NCI-H2171 treated with DMSO at 0.1 percent for 48 hours (cell line): ENCODE measurements around the gene TFPI.
"Not testable (repeated sequence)": the region's sequence is repeated elsewhere in the genome, so short reads cannot be mapped to it uniquely, and the experiment has no call there.

Experiments used
- DNase-seq: peaks from one replicate; lab custom pipeline; 2025; lab: John Stamatoyannopoulos, UW

The TFPI gene

DNA sequence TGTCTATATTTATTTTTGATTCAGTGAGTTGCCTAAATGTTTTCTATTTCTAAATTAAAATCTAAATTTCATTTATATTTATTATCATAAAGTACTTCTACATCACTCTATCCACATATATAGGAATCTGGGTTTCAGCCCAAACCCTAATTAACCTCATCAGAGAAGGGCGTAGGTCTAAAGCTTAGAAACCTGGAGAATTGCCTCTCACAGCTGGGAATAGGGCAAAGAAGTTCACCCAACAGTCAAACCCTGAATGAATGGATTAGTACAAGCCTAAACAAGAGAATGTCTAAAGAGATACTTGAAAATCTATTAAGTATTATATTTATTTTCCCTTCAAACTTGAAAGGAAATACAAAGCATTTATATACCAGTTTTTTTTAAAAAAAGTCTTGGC lies 26.2 kb downstream of the TFPI start:
- DNase-seq, result no peak

DNA sequence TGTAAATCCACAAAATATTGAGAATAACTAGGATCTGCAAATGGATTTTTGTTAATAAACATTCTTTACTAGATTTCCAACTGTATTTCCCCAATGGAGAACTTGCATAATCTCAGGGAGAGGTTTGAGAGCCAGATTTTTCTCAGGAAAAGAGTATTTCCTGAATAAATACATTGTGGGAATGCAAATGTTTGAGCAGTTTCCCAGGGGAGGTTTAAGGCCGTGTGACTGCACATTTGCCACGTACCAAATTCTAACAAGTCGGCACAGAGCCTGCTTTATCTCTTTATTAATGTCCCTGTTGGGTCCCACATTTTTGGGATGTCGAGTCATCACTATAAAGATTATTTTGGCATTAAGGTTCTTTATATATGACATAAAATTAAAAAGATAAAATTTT lies 27.0 kb downstream of the TFPI start:
- no peak for DNase-seq

DNA sequence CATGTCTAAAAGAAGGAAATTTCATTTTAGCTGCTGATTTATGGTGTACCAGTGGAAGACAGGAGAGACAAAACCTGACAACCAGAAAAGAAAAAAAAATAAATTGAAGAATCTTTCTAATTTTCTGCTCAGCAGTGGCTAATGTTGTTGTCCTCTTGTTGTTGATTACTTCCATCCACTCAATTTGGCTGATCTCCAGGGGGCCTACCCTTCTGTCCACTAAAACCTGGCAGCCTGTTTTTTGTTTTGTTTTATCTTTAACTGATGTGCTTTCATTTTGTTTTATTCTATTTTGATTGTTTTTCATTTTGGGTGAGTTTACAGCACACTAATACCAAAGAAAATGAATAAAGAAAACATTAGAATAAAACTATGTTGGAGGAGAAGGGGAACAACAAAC lies 27.4 kb downstream of the TFPI start:
- no peak for DNase-seq

DNA sequence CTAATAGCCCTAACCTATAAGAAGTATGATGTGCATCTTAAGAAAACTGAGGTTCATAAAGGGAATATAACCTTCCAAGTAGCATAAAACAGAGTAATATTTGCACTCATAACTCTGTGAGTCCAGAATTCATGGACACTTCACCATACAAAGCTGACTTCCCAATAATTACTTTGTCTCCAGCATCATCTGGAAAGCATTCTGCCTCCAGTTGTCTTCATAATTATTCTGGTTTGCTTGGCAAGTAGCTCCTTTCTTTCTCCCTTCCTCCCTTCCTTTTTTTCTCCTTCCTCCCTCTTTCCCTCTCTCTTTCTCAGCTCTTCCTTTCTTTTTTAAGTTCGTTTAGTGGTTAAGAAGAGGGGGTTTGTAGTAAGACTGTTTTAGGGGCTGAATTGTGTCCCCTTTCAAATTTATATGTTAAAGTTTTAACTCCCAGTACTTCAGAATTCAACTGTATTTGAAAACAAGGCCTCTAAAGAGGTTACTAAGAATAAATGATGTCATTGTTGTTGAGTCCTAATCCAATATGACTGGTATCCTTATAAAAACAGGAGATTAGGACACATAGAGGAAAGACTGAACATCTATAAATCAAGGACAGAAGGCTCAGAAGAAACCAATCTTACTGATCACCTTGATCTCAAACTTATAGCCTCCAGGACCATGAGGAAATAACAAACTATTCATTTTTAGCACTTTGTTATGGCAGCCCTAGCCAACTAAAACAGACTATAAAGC lies 28.9 kb downstream of the TFPI start:
- DNase-seq, result no peak

GRCh38 chr2:187523325-187523724 lies 30.9 kb downstream of the TFPI start:
- DNase-seq, result no peak

DNA sequence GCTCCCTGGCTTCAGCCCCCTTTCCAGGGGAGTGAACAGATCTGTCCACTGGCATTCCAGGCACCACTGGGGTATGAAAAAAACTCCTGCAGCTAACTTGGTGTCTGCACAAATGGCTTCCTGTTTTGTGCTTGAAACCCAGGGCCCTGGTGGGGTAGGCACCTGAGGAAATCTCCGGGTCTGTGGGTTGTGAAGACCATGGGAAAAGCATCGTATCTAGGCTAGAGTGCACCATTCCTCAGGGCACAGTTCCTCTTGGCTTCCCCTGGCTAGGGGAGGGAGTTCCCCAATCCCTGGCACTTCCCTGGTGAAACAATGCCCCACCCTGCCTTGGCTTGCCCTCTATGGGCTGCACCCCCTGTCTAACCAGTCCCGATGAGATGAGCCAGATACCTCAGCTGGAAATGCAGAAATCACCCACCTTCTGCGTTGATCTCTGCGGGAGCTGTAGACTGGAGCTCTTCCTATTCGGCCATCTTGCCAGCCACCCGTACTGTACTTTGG lies 34.1 kb downstream of the TFPI start:
- no peak for DNase-seq

GRCh38 chr2:187519419-187520120 lies 34.7 kb downstream of the TFPI start:
- DNase-seq, result no peak

DNA sequence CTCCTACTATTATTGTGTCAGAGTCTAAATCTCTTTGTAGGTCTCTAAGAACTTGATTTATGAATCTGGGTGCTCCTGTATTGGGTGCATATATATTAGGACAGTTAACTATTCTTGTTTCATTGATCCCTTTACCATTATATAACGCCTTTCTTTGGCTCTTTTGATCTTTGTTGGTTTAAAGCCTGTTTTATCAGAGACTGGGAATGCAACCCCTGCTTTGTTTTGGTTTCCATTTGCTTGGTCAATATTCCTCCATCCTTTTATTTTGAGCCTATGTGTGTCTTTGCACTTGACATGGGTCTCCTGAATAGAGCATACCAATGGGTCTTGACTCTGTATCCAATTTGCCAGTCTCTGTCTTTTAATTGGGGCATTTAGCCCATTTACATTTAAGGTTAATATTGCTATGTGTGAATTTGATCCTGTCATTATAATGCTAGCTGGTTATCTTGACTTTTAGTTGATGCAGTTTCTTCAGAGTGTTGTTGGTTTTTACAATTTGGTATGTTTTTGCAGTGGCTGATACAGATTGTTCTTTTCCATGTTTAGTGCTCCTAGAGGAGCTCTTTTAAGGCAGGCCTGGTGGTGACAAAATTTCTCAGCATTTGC lies 36.4 kb downstream of the TFPI start:
- not testable (repeated sequence) for DNase-seq

DNA sequence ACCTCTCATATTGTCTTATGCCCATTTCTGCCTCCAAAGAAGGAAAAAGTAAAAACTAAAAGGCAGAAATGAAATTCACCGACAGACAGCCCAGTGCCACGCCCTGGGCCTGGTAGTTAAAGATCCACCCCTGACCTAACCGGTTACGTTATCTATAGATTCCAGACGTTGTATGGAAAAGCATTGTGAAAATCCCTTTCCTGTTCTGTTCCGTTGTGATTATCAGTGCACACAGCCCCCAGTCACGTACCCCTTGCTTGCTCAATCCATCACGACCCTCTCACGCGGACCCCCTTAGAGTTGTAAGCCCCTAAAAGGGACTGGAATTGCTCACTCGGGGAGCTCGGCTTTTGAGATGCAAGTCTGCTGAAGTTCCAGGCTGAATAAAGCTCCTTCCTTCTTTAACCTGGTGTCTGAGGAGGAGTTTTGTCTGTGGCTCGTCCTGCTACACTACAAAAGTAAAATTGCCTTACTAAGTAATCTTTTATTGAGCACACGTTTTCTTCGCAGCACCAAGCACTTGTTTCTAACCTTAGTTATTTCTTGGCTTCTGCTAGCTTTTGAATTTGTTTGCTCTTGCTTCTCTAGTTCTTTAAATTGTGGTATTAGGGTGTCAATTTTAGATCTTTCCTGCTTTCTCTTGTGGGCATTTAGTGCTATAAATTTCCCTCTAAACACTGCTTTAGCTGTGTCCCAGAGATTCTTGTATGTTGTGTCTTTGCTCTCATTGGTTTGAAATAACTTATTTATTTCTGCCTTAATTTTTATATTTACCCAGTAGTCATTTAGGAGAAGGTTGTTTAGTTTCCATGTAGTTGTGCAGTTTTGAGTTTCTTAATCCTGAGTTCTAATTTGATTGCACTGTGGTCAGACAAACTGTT lies 37.4 kb downstream of the TFPI start:
- DNase-seq, result not testable (repeated sequence)

DNA sequence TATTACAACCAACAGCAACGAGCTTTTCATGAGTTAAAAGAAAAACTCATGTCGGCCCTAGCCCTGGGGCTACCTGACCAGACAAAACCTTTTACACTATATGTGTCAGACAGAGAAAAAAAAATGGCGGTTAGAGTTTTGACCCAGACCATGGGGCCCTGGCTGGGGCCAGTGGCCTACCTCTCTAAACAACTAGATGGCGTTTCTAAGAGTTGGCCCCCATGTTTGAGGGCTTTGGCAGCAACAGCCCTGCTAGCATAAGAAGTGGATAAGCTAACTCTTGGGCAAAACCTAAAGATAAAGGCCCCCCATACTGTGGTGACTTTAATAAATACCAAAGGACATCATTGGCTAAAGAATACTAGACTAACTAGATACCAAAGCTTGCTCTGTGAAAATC lies 39.3 kb downstream of the TFPI start:
- no peak for DNase-seq

DNA sequence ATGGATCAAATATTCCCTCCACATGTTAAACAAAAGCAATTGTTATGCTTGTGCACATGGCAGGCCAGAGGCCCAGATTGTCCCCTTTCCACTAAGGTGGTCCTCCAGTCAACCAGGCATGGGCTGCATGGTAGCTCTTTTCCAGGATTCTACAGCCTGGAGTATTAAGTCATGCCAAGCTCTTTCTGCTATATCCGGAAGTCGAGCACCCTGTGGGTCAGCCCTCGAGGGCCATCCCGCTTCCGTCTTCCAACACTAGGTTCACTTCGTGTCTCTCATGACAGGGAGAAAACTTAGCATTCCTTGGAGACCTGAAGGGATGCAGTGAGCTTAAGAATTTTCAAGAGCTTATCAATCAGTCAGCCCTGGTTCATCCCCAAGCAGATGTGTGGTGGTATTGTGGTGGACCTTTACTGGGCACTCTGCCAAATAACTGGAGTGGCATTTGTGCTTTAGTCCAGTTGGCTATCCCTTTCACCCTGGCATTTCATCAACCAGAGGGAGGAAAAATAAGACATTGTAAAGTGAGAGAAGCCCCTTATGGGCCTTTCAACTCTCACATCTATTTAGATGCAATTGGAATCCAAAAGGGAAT lies 39.9 kb downstream of the TFPI start:
- DNase-seq, result not testable (repeated sequence)

DNA sequence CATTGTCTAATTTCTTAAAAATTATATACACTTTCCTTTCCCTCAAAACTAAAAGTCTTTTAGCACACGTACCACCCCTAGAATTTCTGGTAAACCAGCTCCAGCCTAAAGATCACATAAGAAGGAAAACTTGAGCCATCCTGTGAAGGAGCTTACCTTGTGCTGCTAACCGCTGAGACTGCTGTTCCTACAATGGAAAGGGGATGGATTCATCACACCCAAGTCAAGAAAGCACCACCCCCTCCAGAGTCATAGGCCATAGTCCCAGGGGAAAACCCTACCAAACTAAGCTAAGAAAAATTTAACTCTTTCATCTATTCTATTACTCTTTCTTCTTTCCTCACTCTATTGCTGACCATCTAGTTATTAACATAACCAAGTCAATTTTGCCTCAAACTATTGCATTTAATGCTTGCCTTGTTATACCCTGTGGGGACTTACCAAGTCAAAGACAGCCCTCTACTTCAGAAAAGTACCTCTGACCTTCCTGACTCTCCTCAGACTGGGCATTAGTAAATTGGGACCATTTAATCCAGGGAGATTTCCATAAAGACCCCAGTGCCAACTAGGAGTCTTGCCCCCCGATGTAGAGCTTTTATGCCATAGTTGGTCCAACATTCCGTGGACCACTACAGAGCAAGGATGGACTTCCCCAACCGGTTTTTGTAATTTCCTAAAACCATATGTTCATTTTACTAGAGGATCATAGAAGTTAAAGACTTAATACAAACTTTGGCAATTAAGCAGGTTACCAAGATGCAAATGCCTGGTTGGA lies 40.6 kb downstream of the TFPI start:
- DNase-seq, result not testable (repeated sequence)

- no peak for DNase-seq
Measured at GRCh38 chr2:187511356-187512315, 42.6 kb downstream of the TFPI start.

DNA sequence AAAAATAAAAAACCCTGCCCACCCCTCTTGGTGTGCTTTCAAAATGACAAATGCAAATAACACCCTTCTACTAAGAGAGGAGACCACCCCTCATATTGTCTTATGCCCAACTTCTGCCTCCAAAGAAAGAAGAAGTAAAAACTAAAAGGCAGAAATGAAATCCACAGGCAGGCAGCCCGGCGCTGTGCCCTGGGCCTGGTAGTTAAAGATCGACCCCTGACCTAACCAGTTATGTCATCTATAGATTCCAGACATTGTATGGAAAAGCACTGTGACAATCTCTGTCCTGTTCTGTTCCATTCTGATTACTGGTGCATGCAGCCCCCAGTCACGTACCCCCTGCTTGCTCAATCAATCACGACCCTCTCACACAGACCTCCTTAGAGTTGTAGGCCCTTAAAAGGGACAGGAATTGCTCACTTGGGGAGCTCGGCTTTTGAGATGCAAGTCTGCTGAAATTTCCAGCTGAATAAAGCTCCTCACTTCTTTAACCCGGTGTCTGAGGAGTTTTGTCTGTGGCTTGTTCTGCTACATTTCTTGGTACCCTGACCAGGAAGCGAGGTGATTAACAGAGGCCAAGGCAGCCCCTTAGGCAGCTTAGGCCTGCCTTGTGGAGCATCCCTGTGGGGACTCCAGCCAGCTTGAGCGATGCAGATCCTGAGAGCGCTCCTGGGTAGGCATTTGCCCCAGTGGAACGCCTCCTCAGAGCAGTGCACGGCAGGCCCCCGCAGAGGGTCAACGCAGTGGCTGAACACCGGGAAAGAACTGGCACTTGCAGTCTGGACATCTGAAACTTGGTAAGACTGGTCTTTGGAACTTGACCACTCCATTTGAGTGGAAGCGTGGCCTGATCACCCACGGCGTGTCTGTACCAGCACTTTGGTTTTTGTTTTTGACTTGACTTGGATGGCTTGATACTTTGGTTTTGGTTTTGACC lies 43.5 kb downstream of the TFPI start:
- not testable (repeated sequence) for DNase-seq

GRCh38 chr2:187509667-187510417 lies 44.4 kb downstream of the TFPI start:
- DNase-seq, result no peak

- no peak for DNase-seq
Measured at GRCh38 chr2:187506416-187506815, 47.8 kb downstream of the TFPI start.

DNA sequence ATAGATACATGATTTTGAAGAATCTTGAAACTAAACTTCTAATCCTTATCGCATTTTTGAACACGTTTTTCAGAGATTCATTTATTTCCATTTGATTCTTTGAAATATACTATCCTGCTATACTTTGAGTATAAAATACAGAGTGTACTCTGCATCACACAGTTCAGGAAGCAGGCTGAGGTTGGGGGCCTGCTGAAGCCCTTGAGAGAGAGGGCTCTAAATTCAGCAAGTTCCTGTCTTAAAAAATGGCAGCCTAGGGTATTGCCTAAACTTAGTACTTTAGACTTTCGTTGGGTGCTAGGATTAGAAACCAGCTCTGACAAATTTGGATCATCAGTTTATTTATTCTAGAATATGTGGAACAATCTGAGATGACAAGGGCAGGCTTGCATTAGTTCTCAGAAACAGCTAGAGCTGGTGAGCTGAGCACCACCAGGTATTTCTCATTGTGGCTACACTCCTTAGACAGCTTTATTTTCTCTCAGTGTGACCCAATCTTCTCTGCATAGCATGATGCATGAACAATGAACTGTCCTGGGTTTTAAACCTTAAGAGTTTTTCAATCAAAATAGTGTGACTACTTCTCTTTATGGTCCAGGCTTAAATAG lies 49.1 kb downstream of the TFPI start:
- no peak for DNase-seq
